HG03064 (cell line): ENCODE results near the gene NMBR.
A peak's percentile ranks its signal among the peaks of the same experiment; 100 is the strongest.
"Not testable (repeated sequence)": the region's sequence is repeated elsewhere in the genome, so short reads cannot be mapped to it uniquely, and the experiment has no call there.

ENCODE experiments used
- ATAC-seq: cut with Tn5 transposase; IDR thresholded peaks from one replicate; pipeline ENCODE4 v1.9.1; 2021; ENCODE audit warnings: low read depth; ENCODE audit not compliant: unreplicated experiment

The NMBR gene

DNA sequence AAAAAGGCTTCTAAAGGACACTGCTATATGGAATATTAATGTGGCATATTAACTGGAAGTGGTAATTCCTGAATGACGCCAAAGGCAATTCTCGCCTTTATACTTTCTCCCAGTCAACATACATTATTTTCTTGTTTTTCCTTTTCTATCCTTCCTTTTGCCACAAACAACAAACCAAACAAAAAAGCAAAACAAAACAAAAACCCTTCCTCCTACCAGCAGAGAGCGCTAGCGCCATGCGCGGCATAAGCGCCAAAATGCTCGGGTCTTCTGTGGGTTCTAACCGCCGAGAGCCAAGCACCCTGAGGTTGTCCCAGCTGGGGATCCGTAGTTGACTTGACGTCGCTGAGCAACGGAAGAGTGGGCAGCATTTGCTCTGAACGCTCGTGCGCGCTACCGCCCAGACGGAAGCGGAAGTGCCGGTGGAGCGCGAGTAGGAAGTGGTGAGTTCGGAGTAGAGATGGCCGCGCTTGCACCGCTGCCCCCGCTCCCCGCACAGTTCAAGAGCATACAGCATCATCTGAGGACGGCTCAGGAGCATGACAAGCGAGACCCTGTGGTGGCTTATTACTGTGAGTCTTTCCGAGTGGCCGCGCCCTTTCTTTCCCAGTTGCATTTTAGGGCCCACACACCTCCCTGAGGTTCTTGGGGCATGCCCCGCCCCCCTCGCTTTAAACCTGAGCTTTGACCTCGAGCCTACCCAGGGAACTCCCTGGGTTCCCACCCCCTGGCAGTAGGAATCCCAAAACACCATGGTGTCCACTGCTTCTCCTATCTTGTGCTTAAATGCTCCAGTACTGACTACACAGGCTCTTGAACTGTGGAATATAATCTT is at the start of gene NMBR, which contains the start of gene VTA1:
NMBR (minus strand) TSS at position 295 of the 835 bp plus-strand sequence. CDS start 58,464 bp downstream, outside the sequence.
VTA1 (plus strand) TSS at position 436 of the 835 bp plus-strand sequence; CDS start at position 461, 25 bp downstream.
- ATAC-seq: peak; percentile 100

DNA sequence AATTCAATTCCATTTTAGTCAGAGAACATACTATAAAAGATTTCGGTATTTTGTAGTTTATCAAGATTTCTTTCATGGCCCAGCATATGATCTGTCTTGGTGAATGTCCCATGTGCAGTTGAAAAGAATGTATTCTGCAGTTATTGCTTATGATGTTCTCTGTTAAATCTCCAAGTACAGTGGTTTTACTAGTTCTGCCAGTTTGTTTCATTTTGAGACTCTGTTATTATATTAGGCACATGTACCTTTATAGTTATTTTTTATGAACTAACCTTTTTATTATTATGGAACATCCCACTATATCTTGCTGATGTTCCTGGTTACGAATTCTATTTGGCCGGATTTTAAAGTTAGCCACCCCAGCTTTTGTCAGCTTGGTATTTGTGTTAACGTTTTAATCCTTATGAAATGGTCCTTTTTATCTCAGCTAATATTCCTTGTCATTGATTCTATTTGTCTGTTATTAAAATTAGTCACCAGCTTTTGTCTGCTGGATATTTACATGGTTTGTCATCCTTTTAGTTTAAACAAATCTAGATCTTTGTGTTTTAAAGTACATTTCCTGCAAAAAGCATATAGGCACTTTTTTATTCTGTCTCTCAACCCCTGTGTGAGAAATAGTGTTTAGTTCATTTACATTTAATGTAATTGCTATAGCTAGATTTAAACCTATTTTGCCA is 49.1 kb upstream of the NMBR start:
- ATAC-seq: no peak

DNA sequence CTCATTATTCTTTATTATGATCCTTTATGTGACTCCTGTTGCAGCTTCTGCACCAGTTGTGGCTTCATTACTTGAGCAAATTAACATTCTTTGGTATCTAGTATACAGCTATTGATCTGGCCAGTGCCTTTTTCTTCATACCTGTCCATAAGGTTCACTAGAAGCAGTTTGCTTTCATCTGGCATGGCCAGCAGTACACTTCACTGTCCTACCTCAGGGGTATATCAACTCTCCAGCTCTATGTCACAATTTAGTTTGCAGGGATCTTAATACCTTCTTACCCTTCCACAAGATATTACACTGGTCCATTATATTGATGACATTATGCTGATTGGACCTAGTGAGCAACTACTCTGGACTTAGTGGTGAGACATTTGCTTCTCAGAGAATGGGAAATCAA is 46.7 kb upstream of the NMBR start:
- no peak for ATAC-seq

DNA sequence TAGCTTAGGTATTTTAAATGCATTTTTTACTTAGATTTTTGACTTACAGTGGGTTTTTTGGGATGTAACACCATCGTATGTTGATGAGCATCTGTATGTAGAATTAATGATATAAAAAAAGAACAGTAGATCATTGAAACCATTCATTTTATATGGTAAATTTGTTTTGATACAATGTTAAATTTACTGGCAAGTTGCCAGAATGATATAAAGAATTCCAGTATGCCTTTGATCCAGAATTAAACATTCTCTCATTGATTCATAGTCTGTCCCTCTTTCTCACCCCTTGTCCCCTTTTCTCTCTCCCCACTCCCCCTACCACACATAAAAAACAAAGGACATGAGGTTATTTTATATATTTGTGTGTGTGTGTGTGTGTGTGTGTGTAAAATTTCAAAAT is 45.4 kb upstream of the NMBR start:
- ATAC-seq: no peak

DNA sequence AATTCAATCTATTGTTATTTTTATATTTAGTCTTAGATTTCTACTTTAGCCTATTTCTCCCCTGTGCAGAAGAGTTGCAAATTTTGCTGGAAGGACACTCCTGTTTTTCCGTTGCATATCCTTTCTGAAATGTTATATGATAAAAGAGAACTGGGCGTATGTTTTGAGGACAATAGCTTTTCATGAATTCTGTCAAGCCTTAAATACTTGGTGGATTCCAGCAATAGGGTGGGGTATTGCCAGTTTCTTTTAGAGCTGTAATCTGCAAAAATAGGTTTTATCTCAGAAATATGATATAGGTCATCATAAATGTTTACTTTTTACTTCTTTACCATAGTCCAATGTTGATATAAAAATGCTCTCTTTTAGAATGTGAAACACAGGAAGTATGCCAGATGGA is 42.1 kb upstream of the NMBR start:
- no peak for ATAC-seq

DNA sequence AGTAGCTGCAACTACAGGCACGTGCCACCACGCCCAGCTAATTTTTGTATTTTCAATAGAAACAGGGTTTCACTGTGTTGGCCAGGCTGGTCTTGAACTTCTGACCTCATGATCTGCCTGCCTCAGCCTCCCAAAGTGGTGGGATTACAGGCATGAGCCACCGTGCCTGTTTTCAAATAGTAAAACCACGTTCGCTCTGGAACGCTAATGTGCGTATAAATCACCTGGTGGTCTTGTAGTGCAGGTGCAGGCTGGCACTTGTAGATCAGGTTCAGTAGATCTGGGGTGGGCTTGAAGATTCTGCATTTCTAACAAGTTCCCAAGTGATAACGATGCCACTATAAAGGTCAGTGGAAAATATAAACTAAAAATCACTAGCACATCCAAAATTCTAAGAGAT is 41.4 kb upstream of the NMBR start:
- not testable (repeated sequence) for ATAC-seq

DNA sequence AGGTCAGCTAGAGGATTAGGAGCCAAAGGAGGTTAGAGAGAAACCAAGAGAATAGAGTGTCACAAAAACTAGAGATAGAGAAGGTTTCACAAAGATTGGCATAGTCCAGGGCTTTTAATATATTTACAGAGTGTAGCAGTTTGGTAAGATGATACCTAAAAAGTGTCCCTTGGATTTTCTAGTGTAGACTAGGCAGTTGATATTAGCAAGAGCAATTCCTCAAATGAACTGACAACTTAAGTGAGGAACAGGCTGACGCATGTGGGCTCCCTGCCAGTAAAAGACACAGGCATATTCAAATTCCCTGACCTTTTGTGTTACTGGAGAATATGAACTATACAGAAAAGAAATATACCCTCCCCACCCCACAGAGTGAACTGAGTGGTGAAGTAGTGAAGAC is 40.3 kb upstream of the NMBR start:
- ATAC-seq: no peak

DNA sequence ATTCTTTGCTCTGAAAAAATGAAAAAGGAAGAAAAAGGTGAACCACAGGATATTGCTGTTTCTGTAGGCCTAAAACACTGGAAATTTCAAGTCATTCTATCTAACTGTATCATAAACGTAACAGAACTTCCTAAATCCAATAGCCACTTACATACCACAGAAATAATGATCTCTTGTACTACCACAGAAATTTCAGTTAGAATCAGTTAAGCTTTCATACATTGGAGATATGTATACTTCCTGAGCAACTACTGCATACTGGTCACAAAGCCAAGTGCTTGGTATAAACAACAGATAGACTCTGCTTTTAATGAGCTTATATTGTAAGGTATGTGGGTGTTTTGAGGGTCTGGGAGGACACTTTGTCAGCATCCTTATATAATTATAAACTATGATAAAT is 38.7 kb upstream of the NMBR start:
- no peak for ATAC-seq

DNA sequence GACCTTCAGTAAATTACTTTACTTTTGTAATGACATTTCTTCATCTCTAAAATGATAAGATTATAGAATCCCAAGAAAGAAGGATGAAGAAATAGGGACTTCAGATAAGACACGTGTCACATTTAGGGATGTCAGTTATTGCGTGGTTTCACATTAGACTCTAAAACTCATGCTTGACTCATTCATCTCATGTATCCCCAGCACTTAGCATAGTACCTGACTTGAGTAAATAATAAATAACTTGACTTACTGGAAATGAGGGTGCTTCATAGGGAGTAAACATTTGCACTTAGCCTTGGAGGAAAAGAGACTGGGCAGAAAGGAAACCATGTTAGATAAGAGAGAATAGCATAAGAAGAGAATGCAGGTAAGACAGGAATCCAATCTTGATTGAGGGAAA is 37.4 kb upstream of the NMBR start:
- no peak for ATAC-seq

DNA sequence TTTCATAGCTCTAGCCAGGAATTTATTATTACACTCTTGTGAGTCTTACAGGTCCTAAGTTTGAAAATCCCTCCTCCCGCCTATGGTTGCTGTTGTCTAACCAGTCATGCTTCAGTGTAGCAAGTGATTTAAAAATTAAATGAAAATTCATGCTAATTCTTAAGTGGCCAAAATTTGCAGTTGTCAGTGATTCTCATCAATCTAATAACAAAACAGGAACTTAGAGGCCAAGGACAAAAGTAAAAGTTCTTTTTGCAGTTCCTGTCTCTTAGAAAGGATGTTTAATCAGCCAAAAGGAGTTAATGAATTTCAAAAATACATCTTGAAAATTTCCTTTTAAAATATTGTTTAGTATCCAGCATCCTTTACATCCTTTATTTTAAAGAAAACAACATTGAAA is 36.4 kb upstream of the NMBR start:
- ATAC-seq: no peak

DNA sequence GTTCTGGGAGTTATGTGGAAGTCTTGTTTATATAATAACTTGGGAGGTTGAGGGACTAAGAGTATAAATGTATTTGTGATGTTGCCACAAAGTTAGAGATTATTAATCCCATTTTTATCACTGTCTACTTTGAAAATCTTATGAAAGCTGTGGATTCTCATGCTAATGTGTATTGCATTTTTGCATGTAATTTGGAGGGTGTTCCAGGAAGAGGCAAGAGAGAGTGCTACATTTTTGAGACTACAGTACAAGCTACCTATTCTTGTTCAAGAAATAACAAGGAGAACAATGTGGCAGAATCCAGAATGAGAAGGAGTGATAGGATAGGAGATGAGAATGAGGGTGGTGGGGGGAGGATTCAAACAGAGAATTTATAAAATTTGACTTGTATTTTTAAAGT is 35.1 kb upstream of the NMBR start:
- no peak for ATAC-seq

DNA sequence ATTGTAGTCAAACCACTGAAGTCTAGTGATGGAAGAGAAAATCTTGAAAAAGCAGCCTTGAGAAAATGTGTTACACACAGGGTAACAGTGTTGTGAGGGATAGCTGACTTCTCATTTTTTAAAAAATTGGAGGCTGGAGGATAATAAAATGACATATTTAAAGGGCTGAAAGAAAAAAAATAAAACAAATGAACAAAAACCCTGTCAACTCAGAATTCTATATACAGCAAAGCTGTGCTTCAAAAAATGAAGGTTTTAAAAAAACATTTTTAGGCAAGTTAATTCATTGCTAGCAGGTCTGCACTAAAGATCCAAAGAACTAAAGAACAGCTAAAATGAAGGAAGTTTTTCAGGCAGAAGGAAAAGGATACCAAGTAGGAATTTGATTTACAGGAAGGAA is 31.2 kb upstream of the NMBR start:
- ATAC-seq: no peak

DNA sequence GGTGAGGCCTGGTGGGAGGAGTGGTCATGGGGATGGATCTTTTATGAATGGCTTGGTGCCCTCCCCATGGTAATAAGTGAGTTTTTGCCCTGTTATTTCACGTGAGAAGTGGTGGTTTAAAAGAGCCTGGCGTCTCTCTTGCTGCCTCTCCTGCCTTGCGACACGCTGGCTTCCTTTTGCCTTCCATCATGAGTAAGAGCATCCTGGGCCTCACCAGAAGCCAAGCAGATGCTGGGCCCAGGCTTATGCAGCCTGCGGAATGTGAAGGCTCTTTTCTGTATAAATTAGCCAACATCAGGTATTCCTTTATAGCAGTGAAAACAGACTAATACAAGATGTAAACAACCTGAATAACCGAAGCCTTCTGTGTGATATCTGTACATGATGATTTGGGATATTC is 27.8 kb upstream of the NMBR start:
- no peak for ATAC-seq

DNA sequence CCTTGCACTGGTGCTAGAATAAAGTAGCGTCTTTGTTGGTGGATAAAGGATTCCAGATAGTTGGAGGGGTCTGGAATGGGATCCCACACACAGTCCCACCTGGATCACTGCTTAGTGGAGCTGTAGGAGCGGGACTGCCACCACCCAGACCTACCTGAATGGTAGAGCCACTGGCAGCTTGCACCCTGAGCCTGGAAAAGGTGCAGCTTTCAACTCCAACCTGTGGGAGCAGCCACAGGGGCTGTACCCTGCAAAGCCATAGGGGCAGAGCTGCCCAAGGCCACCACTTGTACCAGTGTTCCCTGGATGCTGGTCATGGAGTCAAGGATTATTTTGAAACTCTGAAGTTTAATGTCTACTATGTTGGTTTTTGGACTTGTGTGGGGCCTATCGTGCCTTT is 27.1 kb upstream of the NMBR start:
- no peak for ATAC-seq

DNA sequence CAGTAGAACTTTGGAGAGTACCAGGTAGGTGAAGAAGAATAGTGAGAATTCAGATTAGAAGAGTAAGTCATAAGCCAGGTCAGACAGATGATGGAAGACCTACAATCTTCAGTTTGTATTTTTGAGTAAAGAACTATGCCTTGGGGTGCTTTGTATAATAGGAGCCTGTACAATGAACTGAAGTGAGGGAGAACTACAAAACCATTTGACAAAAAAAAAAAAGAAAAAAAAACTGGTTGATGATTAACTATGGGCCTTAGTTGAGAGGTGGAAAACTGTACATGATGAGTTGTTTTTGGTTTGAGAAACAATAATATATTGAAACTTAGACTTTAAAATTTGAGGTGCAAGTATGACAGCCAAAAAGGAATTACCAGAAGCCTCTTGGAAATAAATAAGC is 25.8 kb upstream of the NMBR start:
- no peak for ATAC-seq

DNA sequence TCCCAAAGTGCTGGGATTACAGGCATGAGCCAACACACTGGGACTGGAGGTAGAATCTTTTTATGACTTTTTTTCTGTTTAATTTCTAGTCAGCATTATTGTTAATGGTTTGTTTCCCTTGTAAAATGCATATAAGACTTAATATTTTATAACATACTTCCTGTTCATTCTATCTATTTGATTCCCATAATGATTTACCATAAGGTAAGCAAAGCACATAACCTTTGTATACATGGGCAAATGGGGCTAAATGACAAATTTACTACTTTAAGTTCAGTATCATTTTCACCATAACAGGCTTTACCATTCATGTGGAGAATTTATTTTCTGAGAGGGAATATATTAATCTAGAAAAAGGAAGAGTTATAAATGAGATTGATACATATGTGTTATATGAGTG is 24.4 kb upstream of the NMBR start:
- ATAC-seq: no peak

DNA sequence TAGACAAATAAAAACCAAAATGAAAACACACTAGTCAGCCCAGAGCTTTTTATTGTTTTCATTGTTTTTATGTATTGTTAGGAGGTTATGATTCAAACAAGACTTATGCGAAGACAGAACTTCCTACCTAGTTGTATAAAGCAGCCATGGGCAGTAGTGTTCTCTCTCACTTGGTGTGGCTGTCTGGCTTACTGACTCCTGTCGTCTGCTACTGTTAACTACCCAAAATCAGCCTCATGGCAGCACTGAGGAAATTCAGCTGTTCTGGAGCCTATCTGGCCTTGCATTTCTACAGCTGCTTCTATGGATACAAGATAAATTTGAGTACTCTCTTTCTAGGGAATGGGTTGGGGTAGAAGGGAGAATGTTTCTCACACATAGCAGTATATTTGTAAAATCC is 20.6 kb upstream of the NMBR start:
- ATAC-seq: no peak

DNA sequence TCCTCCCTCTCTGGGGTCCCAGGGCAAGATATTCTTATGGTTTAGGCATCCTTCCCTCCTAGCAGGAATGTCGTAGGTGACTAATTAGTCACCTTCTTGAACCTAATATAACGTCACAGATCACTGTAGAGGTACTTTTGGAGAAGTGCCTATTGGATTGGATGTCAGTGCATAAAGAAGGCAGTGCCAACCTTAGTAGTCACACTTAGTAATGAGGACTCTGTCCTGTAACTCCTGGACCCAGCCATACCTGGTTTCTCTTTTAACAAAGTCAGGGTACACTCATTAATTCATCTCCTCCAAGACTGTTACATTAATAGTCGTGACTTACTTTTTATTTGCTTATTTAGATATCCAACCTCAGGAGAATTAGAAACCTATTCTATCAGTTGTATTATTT is 20.1 kb upstream of the NMBR start:
- no peak for ATAC-seq

DNA sequence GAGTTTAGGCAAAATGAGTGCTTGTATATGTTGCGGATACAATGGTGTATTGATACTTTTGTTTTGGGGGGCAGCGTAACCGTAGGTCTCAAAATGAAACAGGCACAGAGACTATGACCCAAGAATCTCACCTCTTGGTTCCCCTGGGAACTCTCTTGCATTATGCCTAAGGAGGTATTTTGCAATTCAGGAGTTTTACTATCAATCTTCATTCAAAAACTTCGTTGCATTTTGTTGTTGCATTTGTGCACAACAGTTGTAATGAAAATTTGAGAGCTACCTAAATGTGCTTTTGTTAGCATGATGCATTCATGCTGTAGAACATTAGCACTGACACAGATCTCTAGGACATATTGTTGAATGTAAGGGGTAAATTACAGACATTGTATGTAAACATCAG is 18.3 kb upstream of the NMBR start:
- no peak for ATAC-seq

DNA sequence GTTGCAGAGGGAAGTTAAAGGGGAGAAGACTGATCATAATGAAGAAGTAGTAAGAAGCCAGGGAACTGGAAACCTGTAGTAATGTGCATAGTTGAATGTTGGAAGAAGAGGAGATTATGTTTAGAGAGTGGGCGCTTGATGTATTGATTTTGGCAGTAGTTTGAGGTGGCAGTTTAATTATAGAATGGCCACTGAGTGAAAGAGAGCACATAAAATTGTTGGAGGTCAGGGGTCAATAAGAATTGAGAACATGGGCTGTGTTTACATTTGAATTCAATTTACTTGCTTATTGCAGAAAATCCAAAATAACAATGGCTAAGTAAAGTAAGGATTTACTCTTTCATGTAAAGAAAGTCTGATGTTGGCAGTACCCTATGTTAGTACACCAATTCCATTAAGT is 15.9 kb upstream of the NMBR start:
- ATAC-seq: no peak

DNA sequence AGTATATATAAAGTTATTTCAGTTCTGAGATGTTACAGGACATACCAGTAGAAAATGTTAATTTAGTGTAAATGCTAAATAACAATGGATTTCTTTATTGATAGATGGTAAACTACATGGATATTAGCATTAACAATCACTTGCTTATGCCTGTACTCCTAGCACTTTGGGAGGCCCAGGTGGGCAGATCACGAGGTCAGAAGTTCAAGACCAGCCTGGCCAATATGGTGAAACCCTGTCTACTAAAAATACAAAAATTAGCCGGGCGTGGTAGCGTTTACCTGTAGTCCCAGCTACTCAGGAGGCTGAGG is 9.8 kb upstream of the NMBR start:
- ATAC-seq: not testable (repeated sequence)
